ENCODE data around the gene SALL3.
A peak's percentile ranks its signal among the peaks of the same experiment; 100 is the strongest.

Gene SALL3

GRCh38 chr18:78972385-78972918 lies 7.2 kb upstream of the SALL3 start:
- H3K27ac Mint-ChIP-seq, result no peak overlapping the region
- H3K9me3 Mint-ChIP-seq, result no peaks in the 10 kb centered on the region
- peaks cover 3% of the 10 kb centered on the region for H3K4me1 Mint-ChIP-seq (ENCODE audit: low read depth)
- no peak overlapping the region for H3K4me3 Mint-ChIP-seq
- peaks cover 49% of the 10 kb centered on the region for H3K27me3 Mint-ChIP-seq (ENCODE audit: low read depth)
- peaks cover 4% of the 10 kb centered on the region for H3K36me3 Mint-ChIP-seq (ENCODE audit: low read depth)

- peaks cover 54% of the 10 kb centered on the region for H3K27me3 Mint-ChIP-seq (ENCODE audit: low read depth)
- H3K36me3 Mint-ChIP-seq (ENCODE audit: low read depth), result peaks cover 4% of the 10 kb centered on the region
- H3K27ac Mint-ChIP-seq, result no peak overlapping the region
- no peaks in the 10 kb centered on the region for H3K9me3 Mint-ChIP-seq
- peaks cover 3% of the 10 kb centered on the region for H3K4me1 Mint-ChIP-seq (ENCODE audit: low read depth)
- no peak overlapping the region for H3K4me3 Mint-ChIP-seq
Observed at GRCh38 chr18:78972930-78973331, 6.7 kb upstream of the SALL3 start.

GRCh38 chr18:78973357-78974083 lies 6.1 kb upstream of the SALL3 start:
- peaks cover 4% of the 10 kb centered on the region for H3K36me3 Mint-ChIP-seq (ENCODE audit: low read depth)
- H3K4me3 Mint-ChIP-seq, result no peak overlapping the region
- H3K27ac Mint-ChIP-seq, result no peak overlapping the region
- H3K4me1 Mint-ChIP-seq (ENCODE audit: low read depth), result peaks cover 3% of the 10 kb centered on the region
- peaks cover 60% of the 10 kb centered on the region for H3K27me3 Mint-ChIP-seq (ENCODE audit: low read depth)
- no peaks in the 10 kb centered on the region for H3K9me3 Mint-ChIP-seq

- peaks cover 62% of the 10 kb centered on the region for H3K27me3 Mint-ChIP-seq (ENCODE audit: low read depth)
- H3K4me3 Mint-ChIP-seq, result no peak overlapping the region
- no peaks in the 10 kb centered on the region for H3K9me3 Mint-ChIP-seq
- H3K36me3 Mint-ChIP-seq (ENCODE audit: low read depth), result peaks cover 4% of the 10 kb centered on the region
- peaks cover 3% of the 10 kb centered on the region for H3K4me1 Mint-ChIP-seq (ENCODE audit: low read depth)
- H3K27ac Mint-ChIP-seq, result no peak overlapping the region
Observed at GRCh38 chr18:78974115-78974761, 5.4 kb upstream of the SALL3 start.

- Mint-ChIP-seq H3K4me3 (no peak overlapping the region), H3K27me3 (ENCODE audit: low read depth) (peaks cover 62% of the 10 kb centered on the region), H3K9me3 (no peaks in the 10 kb centered on the region)
Observed at GRCh38 chr18:78975292-78975691, 4.3 kb upstream of the SALL3 start.

GRCh38 chr18:78975699-78976335 lies 3.8 kb upstream of the SALL3 start:
- H3K4me3 Mint-ChIP-seq, result no peak overlapping the region
- no peaks in the 10 kb centered on the region for H3K9me3 Mint-ChIP-seq
- H3K4me1 Mint-ChIP-seq (ENCODE audit: low read depth), result peaks cover 3% of the 10 kb centered on the region
- H3K27ac Mint-ChIP-seq, result peak overlapping the region; percentile 39
- peaks cover 4% of the 10 kb centered on the region for H3K36me3 Mint-ChIP-seq (ENCODE audit: low read depth)
- peaks cover 62% of the 10 kb centered on the region for H3K27me3 Mint-ChIP-seq (ENCODE audit: low read depth)

More at GRCh38 chr18:78975292-78975691, 4.3 kb upstream of the SALL3 start:
- peaks cover 4% of the 10 kb centered on the region for H3K36me3 Mint-ChIP-seq (ENCODE audit: low read depth)
- H3K27ac Mint-ChIP-seq, result no peak overlapping the region
- peaks cover 3% of the 10 kb centered on the region for H3K4me1 Mint-ChIP-seq (ENCODE audit: low read depth)

- H3K4me3 Mint-ChIP-seq, result peak overlapping the region; percentile 34
- peaks cover 6% of the 10 kb centered on the region for H3K9me3 Mint-ChIP-seq
- H3K27me3 Mint-ChIP-seq (ENCODE audit: low read depth), result peaks cover 64% of the 10 kb centered on the region
- peaks cover 6% of the 10 kb centered on the region for H3K4me1 Mint-ChIP-seq (ENCODE audit: low read depth)
- H3K27ac Mint-ChIP-seq, result peak overlapping the region; percentile 62
- H3K36me3 Mint-ChIP-seq (ENCODE audit: low read depth), result peaks cover 7% of the 10 kb centered on the region
Observed at GRCh38 chr18:78976765-78977636, 2.6 kb upstream of the SALL3 start.

GRCh38 chr18:78977637-78978348 lies 1.8 kb upstream of the SALL3 start:
- H3K4me1 Mint-ChIP-seq (ENCODE audit: low read depth), result peaks cover 6% of the 10 kb centered on the region
- H3K27me3 Mint-ChIP-seq (ENCODE audit: low read depth), result peaks cover 64% of the 10 kb centered on the region
- H3K36me3 Mint-ChIP-seq (ENCODE audit: low read depth), result peaks cover 7% of the 10 kb centered on the region
- H3K4me3 Mint-ChIP-seq, result peak overlapping the region; percentile 34
- peak overlapping the region; percentile 62 for H3K27ac Mint-ChIP-seq
- H3K9me3 Mint-ChIP-seq, result peaks cover 6% of the 10 kb centered on the region

- Mint-ChIP-seq H3K36me3 (ENCODE audit: low read depth) (peaks cover 7% of the 10 kb centered on the region), H3K4me3 (no peak overlapping the region), H3K4me1 (ENCODE audit: low read depth) (peaks cover 6% of the 10 kb centered on the region), H3K27me3 (ENCODE audit: low read depth) (peaks cover 66% of the 10 kb centered on the region), H3K27ac (peak overlapping the region; percentile 57), H3K9me3 (peaks cover 6% of the 10 kb centered on the region)
Observed at GRCh38 chr18:78978349-78979055, 1.1 kb upstream of the SALL3 start.

GRCh38 chr18:78979056-78979729 lies 425 bp upstream of the SALL3 start:
- Mint-ChIP-seq H3K9me3 (peaks cover 6% of the 10 kb centered on the region), H3K27ac (no peak overlapping the region), H3K4me1 (ENCODE audit: low read depth) (peaks cover 6% of the 10 kb centered on the region), H3K27me3 (ENCODE audit: low read depth) (peaks cover 73% of the 10 kb centered on the region), H3K4me3 (no peak overlapping the region), H3K36me3 (ENCODE audit: low read depth) (peaks cover 7% of the 10 kb centered on the region)

- Mint-ChIP-seq H3K27me3 (ENCODE audit: low read depth) (peaks cover 75% of the 10 kb centered on the region), H3K9me3 (peaks cover 6% of the 10 kb centered on the region)
Observed at GRCh38 chr18:78980279-78980771, 707 bp downstream of the SALL3 start.

GRCh38 chr18:78980777-78981380 lies 1.3 kb downstream of the SALL3 start:
- H3K9me3 Mint-ChIP-seq, result peaks cover 6% of the 10 kb centered on the region
- peaks cover 75% of the 10 kb centered on the region for H3K27me3 Mint-ChIP-seq (ENCODE audit: low read depth)
- H3K4me3 Mint-ChIP-seq, result no peak overlapping the region
- H3K4me1 Mint-ChIP-seq (ENCODE audit: low read depth), result peaks cover 10% of the 10 kb centered on the region
- peak overlapping the region; percentile 73 for H3K27ac Mint-ChIP-seq
- peaks cover 7% of the 10 kb centered on the region for H3K36me3 Mint-ChIP-seq (ENCODE audit: low read depth)

More at GRCh38 chr18:78980279-78980771, 707 bp downstream of the SALL3 start:
- Mint-ChIP-seq H3K36me3 (ENCODE audit: low read depth) (peaks cover 7% of the 10 kb centered on the region), H3K4me1 (ENCODE audit: low read depth) (peaks cover 10% of the 10 kb centered on the region), H3K27ac (no peak overlapping the region), H3K4me3 (no peak overlapping the region)
